DMS79 treated with DMSO at 0.1 percent for 48 hours (cell line): ENCODE data around the gene METTL21A.
A peak's percentile ranks its signal among the peaks of the same experiment; 100 is the strongest.
"Not testable (repeated sequence)": the region's sequence is repeated elsewhere in the genome, so short reads cannot be mapped to it uniquely, and the experiment has no call there.

ENCODE experiments used
- DNase-seq: peaks from one replicate; lab custom pipeline; 2025; lab: John Stamatoyannopoulos, UW

METTL21A gene

DNA sequence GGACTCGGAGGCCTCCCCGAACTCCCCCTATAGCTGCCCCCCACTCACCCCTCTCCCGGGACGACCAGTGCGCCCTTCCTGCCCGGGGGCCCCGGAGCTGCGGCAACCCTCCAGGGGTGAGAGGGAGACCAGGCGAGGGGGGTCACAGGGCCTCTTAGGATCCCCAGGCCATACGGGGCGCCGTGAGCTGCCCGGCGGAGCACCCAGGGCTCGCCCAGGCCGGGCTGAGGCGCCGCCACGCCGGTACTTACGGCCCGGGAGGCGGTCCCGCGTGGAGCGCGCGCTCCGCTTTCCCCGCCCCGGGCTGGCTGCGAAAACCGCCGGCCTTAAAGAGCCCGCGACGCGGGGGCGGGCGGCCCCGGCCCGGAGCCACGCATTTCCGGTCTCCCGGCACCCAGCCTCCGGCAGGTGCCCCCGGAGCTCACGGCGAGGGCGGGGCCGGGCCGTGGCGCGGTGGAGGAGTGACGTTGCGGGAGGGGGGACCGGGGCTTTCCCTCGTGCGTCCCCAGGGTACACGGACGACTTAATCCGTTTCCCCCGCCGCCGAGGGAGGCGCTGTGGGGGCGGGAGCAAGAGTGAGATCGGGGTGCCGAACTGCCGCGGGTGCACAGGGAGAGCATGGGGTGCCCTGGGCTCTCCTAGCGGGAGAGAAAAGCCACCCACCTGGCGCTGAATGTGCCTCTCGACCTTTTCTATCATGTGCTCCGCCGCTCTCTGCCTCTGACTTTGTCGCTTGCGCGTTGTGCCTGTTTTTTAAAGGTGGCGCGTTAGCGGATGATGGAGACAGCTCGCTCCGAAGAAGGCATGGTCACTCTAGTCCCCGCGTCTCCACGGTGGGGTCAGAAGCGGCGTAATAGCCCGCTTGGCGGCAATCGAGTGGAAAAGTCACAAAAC lies at the start of gene METTL21A:
TSS of gene METTL21A (minus strand) at position 381 of the 894 bp plus-strand sequence. CDS start 1,019 bp downstream, outside the sequence.
- peak; percentile 83 for DNase-seq

DNA sequence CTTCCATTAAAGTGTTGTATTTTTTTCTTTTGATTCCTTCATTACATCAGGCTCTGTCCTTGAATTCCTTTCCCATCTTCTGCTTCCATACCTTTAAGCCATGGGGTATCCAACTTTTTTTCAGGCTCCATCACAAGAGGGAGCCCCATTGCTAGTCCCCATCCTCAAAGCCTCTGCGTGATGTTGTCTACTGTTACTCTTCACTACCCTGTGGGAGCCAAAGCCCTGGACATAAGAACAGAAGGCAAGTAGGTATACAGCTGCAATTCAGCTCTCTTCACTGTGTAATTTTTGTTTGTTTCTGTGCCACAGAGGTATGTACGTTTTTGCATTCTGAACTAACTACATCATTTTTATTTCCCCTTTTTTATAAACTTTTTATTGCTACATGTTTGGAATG lies 49.6 kb upstream of the METTL21A start:
- DNase-seq, result no peak

DNA sequence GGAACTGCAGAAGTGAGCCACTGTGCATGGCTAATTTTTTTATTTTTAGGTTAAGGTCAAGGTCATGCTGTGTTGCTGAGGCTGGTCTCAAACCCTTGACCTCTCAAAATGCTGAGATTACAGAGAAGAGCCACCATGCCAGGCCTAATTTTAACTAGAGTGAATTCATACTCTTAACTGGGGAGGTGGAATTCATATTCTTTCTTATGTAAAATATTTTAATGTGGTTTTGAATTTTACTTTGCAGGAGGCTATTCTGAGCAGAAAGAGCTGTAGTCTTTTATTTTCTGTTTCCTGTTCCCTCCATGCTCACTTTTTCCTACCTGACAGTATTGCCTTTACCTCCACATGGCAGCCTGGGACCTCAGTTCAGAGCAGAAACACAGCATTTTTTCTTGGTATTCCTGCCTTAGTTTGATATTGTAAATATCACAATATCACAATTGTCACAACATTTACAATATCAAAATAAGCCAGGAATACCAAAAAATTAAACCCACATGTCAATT lies 49.1 kb upstream of the METTL21A start:
- DNase-seq, result no peak

DNA sequence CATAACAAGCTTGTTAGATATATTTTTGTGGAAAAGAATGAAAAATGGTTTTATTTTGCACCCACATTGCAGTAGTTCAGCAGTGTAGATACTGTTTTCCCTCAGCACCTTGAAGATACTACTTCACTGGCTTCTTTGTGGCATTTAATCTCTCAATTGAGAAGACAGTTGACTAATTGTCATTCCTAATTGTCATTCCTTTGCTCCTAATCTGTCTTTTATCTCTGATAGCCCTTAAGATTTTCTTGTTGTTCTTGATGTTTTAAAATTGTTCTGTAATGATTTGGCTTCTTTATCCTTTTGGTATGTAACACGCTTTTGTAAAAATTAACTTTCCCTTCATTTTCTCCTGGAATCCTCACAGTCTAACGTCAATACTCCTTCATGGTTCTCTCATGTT lies 48.2 kb upstream of the METTL21A start:
- DNase-seq, result no peak

DNA sequence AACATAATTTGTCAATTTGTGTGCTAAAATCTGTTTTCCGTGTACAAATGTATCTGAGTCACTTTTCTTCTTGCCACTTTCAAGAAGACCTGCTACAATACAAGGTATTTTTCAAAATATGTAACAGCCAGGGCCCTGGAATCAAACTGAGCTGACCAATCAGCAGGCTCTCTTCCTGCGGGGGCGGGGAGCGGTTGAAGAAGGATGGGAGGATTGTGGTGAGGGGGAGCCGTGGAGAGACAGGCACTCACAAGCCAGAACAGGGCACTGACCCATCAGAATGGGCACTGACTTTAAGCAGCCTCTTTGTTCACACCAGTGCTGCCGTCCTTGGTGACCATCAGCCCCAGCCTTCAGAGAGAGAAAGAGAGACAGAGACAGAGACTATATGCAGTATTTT lies 45.7 kb upstream of the METTL21A start:
- DNase-seq, result no peak

DNA sequence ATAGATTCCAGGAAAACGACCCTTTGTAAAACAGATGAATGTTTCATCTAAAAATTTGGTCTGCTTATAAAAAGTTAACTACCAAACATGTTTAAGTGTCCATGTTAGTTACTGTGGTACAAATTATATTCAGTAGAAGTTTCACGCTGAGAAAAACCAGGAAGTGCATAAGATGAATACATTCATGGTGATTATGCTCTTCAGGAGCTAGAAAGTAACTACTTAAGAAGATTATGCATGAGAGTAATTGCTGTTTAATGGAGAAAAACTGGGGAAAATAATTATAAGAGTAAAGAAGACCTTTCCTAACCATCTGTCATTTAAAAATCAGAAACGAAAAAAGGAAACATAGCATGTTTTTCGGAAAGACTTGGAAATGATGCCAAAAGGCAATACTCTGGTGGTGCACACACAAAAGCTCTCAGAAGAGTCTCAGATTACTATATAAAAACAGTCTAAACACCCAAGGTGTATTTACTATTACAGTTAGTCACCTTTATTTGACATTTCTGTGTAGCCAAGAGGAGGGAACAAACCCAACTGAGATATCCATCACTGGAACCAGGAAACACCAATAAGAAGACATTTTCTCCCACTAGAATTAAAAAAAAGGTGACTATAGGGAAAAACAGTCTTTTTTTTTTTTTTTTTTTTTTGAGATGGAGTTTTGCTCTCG lies 38.8 kb upstream of the METTL21A start:
- DNase-seq, result peak; percentile 64

DNA sequence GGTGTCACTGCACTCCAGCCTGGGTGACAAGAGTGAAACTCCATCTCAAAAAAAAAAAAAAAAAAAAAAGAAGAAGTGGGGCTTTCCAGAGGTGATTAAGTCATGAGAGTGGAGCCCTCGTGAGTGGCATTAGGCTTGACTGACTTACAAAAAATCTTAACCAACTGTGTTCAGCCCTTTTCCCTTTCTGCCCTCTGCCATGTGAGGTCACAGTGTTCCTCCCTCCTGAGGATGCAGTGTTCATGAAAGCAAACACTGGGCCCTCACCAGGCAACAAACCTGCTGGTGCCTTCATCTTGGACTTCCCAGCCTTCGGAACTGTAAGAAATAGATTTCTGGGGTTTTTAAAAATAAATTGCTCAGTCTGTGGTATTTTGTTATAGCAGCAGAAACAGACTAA lies 37.0 kb upstream of the METTL21A start:
- no peak for DNase-seq

DNA sequence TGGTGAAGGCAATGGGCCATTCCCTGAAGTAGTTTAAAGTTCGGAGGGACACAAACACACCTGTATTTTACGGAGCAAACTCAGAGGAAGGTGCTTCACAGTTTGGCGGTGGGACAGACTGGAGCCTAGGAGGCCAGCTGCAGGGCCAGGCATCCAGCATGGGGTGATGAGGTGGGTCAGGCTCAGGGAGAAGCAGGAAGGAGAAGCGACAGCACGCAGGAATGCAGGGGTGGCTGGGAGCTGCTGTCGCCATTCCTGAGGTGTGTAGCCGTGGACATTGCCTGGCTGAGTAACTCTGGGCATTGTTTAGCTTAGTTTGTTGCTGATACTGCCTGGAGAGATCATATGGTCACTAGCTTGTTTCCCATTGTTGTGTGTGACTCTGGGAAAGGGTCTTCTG lies 35.8 kb upstream of the METTL21A start:
- no peak for DNase-seq

DNA sequence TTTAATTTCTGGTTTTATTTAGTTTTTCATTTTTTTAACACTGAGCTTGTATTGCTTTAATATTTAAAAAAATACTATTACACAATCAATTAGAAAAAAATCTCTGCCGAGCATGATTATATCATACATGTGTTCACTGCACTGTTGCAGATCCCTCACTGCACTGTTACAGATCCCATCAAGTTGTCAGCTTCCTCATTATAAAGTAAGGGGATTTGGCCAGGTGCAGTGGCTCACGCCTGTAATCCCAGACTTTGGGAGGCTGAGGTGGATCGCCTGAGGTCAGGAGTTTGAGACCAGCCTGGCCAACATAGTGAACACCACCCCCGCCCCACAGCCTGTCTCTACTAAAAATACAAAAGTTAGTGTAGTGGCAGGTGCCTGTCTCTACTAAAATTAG lies 33.0 kb upstream of the METTL21A start:
- DNase-seq, result no peak

DNA sequence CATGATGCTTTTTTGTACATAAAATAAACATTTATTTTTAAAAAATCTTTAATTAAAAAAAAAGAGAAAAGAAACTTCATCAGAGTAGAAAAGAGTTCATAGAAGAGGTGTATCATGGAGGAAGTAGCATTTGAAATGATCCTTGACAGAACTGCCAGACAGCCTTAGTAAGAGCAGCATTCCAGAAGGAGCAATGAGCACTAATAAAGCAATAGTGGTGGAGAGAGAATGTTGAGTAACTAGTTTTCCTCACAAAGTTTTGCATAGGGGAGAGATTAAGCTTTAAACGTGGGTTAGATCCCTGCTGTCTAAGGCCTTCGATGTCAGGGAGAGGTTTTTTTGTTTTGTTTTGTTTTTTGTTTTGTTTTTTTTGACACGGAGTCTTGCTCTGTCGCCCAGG lies 29.8 kb upstream of the METTL21A start:
- DNase-seq, result no peak

DNA sequence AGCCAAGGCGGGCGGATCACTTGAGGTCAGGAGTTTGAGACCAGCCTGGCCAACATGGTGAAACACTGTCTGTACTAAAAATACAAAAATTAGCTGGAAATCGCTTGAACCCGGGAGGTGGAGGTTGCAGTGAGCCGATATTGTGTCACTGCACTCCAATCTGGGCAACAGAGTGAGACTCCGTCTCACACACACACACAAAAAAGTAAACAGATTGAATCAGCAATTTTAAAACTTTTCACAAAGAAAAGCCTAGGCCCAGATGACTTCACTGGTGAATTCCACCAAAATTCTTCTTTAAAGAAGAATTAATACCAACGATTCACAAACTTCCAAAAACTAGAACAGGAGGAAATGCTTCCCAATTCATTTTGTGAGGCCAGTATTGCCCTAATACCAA lies 21.4 kb upstream of the METTL21A start:
- DNase-seq, result not testable (repeated sequence)

DNA sequence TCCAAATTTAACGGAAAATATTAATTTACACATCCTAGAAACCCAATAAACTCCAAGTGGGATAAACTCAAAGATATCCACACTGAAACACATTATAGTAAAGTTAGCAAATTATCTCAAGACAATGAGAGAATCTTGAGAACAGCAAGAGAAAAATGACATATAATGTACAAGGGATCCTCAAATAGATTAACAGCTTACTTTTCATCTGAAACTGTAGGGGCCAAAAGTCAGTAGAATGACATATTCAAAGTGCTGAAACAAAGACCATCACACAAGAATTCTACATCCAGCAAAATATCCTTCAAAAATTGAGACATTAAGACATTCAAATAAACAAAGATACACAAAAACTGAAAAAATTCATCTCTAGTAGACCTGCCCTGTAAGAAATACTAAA lies 18.7 kb upstream of the METTL21A start:
- no peak for DNase-seq

DNA sequence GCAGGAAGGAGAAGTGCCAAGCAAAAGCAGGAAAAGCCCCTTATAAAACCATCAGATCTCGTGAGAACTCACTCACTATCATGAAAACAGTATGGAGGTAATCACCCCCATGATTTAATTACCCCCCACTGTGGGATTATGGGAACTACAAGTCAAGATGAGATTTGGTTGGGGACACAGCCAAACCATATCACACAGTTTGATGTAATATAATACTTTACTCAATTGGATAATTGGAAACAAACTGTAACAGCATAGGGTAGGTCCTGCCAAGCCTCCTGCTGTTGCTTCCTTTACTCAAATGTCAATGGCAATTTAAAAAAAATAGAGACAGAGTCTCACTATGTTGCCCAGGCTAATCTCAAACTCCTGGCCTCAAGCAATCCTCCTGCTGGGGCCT lies 15.5 kb upstream of the METTL21A start:
- DNase-seq, result no peak

DNA sequence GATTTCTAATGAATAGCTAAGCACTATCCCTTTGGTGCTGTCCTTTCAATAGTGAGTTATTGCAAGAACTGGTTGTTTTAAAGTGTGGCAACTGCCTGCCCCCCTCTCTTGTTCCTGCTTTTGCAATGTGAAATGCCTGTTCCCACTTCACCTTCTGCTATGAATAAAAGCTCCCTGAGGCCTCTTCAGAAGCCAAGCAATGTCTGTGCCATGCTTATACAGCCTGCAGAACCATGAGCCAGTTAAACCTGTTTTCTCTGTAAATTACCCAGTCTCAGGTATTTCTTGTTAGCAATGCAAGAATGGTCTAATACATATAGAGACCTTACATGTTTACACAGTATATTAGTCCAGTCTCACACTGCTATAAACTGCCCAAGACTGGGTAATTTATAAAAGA lies 15.0 kb upstream of the METTL21A start:
- DNase-seq, result no peak

DNA sequence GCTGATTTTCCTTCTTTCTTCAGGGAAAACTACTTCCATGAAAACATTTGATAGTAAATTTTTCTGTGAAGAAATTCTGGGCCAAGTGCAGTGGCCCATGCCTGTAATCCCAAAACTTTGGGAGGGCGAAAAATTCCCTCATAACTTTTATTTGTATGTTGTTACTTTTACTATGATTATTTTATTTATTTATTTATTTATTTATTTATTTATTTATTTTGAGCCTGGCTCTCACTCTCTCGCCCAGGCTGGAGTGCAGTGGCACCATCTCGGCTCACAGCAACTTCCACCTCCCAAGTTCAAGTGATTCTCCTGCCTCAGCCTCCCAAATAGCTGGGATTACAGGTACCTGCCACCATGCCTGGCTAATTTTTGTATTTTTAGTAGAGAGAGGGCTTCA lies 14.1 kb upstream of the METTL21A start:
- DNase-seq, result not testable (repeated sequence)

DNA sequence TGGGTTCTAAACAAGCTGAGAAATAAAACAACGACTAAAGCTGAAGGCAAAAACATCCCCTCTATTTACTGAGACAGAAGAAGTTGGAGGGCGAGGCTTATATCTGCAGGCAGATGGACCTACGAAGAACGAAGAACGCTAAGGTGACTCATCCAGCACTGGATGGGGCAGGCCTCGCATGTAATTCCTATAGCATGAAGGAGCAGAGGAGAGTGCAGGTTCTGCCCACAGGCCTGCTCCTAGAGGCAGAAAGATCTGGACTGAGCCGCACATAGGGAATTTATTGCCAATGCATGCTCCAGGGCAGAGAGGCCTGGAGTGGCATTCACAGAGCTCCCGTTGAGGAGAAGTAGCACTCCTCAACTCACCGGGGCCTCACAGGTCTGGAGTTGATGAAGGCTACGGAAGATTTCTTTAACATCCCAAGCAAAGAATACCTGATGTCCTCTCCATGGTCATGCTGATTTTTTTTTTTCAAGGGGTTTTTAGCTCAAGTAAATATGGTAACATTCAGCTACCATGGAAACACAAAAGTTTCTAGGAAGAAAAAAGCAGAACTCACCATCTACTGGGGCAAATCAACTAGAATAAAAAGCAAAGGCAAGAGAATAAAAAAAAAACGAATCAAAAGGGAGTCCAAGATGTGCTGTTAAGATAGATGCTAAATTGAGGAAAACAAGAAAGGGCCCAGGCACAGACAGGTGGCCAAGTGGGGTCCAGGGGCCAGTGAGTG lies 10.4 kb upstream of the METTL21A start:
- no peak for DNase-seq

DNA sequence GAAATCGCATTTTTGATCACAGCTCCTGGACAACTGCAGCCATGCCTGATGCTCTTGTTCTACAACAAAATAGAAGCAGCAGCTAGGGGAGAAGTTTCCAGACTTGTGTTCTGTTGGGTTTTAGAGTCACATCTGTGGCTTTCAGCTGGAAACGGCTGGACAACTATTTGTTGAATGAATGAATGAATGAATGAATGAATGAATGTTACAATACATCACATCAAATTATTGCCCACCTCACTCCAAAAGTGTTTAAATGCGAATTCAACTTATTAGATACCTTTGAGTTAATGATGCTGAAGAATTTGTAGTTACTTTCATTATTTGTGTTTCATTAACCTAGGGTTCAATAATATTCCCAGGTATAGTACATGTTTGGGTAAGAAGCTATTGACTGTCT lies 8.5 kb upstream of the METTL21A start:
- DNase-seq, result no peak

DNA sequence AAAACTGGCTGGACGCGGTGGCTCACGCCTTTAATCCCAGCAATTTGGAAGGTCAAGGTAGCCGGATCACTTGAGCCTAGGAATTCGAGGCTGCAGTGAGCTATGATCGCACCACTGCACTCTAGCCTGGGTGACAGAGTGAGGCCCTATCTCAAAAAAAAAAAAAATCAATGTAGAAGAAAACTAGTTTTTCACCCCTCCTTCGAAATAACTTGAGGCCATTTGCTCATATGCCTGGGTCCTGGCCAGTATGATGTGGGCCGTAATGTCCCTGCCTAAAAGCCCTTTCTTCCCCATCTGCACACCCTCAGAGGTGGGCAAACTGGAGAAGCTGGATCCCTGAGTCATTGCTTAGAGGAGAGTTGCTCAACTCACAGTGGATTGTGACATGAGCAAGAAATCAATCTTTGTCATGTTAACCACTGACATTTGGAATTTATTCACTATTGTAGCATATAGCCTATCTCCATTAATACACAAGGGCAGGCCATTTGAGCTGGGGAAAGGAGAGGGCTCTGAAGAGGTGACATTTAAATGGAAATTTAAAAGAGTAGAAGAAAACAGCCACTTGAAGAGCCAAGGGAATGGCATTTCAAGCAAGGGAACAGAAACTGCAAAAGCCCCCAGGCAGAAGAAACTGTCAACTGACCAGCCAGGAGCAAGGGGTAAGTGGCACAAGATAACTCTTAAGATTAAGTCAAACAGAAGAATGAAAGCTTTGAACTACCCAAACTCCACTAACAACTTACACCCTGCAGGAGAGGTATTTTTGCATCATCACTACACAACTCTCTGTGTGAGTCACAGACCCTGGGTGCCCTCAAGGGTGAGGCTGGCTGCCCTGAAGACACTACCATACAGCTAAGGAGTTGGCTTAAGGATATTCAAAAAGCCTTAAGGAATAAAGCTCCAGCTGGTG lies 7.6 kb upstream of the METTL21A start:
- DNase-seq, result no peak

DNA sequence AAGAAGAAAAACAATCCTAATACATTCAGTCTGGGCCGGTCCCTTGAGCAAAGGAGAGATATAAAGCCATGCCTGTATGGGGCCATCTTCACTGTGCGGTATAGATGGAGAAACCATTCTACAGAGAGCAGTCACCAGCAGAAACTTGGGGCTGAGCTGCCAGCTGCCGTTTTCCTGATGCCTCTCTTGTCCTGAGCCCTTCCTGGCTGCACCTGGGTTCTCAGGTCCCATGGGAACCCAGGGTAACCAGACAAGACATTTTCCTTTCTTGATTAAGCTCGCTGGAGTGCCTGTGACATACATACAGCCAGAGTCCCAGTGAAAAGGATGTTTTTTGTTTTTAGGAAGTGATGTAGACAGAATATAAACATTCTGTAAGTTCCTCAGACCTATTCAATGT lies 5.3 kb upstream of the METTL21A start:
- no peak for DNase-seq

DNA sequence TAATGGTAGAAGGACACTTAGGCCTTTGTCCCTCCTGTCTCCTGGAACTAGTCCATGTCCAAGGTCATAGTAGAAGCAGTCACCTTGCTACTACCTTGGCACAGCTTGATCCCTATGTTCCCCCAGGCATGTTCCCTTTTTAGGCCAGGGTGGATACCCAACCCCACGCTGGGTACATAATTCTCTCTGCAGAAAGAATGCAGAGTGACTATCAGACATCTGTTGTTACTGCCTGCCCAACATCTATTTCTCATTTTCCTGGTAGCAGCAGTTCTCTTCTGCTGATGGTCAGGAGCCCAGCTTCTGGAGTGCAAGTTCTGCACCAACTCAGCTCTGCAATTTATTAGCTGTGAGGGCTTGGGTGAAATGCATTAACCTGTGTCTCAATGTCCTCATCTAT lies 4.4 kb upstream of the METTL21A start:
- no peak for DNase-seq

DNA sequence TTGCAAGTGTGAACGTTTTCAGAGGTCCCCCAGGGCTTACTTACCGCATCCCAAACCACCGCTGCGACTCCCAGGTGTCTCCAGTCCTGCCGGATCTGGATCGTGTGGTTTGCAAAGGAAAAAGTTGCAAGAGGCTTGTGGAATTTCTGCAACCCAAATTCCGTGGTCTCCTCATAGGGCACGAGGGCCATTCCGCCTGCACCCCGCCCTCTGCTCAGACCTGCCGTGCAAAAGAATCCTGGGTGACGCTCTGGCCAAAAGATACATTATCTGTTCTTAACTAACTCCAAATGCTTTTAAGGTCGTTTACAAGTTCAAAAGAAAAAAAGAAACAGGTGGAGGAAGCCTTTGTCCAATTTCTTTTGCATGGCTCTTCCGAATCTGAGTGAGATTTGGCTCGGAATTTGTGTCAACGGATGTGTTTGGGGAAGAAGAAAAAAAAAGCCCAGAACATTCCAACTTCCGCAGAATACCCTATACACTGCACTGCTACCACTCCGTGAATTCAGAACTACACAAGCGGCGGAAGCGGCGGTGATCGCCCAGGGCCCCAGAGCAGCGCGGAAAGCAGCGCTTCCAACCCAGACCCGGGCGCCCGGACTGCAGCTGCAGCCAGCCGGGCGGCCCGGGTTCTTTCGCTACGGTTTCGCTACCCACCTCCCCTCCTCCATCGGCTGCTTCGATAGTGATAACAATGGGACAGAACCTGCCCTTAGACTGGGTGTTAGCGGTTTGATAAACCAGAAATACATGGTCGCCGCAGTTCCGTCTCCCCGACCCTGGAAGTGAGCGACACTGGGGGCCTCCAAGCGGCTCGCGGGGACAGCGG lies 795 bp downstream of the METTL21A start:
- peak; percentile 59 for DNase-seq
